Breast epithelium (tissue), 3 donors: ENCODE measurements around the gene SKIC2.

Source experiments
- CTCF ChIP-seq, 3 donors: fragments of 450-650 bp; IDR thresholded peaks; one replicate each; pipeline ENCODE4 v1.5.1; 2016 to 2017; ENCODE audit warnings: antibody characterized with exemption in 3 of 3, mild to moderate bottlenecking in 3 of 3, moderate library complexity in 3 of 3
- POLR2A ChIP-seq: fragments of 450-650 bp; IDR thresholded peaks from one replicate; pipeline ENCODE4 v1.6.1; 2016; ENCODE audit warnings: antibody characterized with exemption, mild to moderate bottlenecking, moderate library complexity
- POLR2AphosphoS5 ChIP-seq, 3 donors: sonication (generic); formaldehyde crosslinking; IDR thresholded peaks; one replicate each; pipeline ENCODE4 v1.6.1; 2017; ENCODE audit warnings: antibody characterized with exemption in 3 of 3

GRCh38 chr6:31969712-31970603, 11.0 kb downstream of the SKIC2 start:
- TF ChIP-seq CTCF (IDR thresholded peaks at IDR 0.05), result no peak
- TF ChIP-seq POLR2A, result no peak
- no peak for TF ChIP-seq POLR2AphosphoS5 (IDR thresholded peaks at IDR 0.05)
